Measurements from ENCODE around the gene SGIP1.
"Not testable (repeated sequence)": the region's sequence is repeated elsewhere in the genome, so short reads cannot be mapped to it uniquely, and the experiment has no call there.

SGIP1 gene

DNA sequence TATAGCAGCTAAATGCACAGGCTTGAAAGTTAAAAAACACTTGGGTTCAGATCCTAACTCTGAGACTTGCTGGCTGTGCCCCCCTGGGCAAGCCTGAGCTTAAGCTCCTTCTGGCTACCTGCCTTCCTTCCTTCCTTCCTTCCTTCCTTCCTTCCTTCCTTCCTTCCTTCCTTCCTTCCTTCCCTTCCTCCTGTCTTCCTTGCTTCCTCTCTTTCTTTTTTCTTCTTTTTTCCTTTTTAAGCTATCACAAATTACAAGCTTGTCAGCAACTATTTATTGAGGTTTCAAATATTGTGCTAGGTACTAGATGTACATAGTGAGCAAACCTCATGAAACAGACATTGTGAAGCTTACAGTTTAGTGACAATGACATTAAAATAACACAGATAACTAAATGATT lies 15.1 kb downstream of the SGIP1 start:
- no peak overlapping the region for H3K27ac ChIP-seq
- no peak for DNase-seq (ENCODE audit: low read depth, low spot score)

DNA sequence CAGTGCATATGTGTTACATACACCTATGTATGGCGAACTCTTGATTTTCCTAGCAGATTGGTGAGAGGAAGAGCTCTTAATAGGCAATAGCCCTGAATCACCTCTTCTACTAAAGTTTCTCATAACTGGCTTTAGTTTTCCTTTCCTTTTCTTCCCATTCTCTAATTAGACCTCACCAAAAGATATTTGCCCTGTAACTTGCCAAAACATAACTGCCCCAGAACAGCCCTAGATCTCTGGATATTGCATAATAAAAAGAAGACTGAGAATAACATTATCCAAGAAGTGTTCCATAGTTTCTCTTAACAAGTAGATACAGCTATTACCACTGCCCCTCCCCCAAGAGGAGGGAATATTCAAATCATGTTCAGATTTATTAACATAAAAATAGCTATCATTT lies 16.3 kb downstream of the SGIP1 start:
- no peak for DNase-seq (ENCODE audit: low read depth, low spot score)
- H3K27ac ChIP-seq = no peak overlapping the region

DNA sequence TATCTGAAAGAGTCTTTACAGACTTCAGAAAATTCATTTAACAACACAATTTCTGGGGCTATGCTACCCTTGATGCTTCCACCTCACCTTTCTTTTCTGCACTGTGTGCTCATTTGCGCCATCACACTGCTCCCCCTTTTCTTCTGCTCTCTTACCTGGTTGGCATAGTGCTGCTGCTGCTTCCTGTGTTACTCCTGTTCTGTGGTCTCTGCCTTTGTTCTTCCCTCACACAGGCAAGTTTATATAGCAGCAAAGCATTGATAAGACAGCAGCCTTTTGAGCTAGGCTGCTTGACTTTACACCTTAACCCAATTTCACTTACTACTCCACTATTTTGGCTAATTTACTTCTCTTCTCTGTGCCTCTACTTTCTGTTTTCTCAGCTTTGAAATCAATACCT lies 18.3 kb downstream of the SGIP1 start:
- no peak overlapping the region for H3K27ac ChIP-seq
- no peak for DNase-seq (ENCODE audit: low read depth, low spot score)

DNA sequence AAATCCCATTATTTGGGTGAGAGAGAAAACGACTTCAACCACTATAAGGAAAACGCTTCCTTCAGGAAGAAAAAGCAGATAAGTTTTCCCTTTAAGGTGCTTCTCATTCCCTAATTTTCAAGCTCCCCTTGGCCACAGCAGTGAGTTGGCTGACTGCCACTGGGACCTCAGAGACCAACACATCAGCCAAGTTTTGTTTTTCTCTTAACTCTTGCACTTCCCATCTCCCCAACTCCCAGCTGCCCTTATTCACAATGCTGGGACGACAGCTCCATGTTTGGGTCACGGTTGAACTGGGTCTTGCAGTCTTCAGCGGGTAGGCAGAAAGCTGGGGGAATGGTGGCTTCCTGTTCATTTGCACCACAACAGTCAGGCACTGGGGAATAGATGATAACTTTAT lies 18.9 kb downstream of the SGIP1 start:
- DNase-seq (ENCODE audit: low read depth, low spot score) = no peak
- no peak overlapping the region for H3K27ac ChIP-seq

DNA sequence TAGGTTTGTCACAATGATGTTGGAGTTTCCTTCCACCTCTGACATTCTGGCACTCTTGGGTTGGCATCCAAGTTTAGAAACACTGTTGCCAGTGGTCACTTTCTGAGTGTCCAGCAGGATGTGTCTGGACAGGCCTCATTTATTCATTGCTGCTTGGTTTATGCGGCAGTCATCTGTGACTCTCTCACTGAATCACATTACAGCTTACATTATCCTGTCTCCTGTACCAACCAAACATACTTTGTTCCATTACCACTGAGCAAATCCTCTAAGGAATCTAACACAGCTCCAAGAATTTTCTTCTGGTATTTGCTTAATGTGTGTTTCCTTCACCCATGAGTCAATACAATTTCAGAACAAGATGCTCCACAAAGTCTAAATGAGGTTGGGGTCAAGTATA lies 19.9 kb downstream of the SGIP1 start:
- DNase-seq (ENCODE audit: low read depth, low spot score) = no peak
- H3K27ac ChIP-seq = peak overlapping the region; percentile 41

DNA sequence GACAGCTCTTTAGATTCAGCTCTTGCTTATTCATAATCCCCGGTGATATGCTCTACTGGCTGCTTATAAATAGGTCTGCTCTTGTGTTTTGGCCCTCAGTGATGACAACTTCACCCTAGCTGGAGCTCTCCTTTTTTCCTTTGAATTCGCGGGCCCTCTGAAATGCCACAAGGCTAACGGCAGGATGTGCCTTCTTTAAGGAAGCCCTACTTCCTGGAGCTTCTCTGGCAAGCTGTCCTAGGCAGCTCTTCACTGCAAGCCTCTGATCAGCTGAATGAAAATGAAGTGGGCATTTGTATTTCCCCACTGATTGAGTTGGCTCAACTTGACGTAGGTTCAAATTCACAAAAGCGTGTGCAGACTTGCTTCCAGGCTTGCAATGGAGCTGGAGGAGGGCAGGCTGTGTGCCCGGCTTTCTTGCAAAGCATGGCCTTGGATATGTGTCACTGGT lies 22.2 kb downstream of the SGIP1 start:
- no peak for DNase-seq (ENCODE audit: low read depth, low spot score)
- peak overlapping the region; percentile 23 for H3K27ac ChIP-seq

DNA sequence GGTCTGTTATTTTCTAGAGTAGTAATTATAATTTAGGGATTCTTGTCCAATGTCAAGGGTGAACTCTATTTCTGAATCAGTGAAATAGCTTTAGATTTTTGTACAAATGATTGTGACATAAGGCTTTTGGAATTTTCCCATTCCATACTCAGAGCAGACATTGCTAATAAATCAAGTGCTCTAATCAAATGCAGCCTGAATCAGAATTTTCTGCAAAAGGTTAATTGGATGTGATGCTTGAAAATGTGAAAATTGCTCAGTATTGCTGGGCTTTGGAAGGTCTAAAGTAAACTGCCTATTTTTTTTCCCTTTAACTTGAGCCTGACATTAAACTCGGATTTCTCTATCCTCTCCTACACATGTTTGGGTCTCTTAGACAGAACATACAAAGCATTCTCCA lies 23.2 kb downstream of the SGIP1 start:
- no peak for DNase-seq (ENCODE audit: low read depth, low spot score)
- no peak overlapping the region for H3K27ac ChIP-seq

DNA sequence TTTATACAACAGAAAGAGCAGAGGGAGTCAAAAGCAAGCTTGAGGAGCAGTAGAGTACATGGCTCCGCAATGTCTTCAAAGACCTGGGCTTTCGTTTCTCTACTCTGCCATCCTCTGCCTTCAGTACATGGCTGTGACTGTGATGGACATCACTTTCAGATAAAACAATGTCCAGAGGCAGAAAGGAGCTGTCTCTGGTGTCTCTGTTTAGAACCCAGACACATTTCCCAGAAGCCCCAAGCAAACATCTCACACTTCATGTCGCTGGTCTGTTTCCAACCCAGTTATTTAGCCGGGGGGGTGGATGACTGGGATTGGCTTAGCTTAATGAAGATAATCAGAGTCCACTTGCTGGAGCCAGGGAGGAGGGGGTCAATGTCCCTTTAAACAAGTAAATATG lies 25.6 kb downstream of the SGIP1 start:
- DNase-seq (ENCODE audit: low read depth, low spot score) = no peak
- H3K27ac ChIP-seq = no peak overlapping the region

DNA sequence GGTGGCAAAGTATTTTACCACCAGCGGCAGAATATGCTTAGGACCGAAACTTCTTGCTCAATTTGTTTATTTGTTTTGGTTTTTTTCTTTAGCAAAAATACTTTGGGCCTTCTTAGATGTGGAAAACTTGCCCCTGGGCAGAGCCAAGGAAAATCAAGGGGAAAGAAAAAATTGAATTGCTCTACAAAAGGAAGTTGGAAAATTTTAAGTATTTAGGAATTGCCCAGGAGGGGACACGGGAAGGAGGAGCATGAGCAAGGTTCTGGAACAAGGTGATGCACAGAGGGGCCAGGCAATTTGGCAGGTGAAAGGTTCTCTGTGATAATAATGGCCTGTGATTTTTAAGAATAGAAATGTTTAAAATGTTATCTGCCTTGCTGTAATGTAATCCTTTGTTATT lies 28.6 kb downstream of the SGIP1 start:
- H3K27ac ChIP-seq = peak overlapping the region; percentile 91

DNA sequence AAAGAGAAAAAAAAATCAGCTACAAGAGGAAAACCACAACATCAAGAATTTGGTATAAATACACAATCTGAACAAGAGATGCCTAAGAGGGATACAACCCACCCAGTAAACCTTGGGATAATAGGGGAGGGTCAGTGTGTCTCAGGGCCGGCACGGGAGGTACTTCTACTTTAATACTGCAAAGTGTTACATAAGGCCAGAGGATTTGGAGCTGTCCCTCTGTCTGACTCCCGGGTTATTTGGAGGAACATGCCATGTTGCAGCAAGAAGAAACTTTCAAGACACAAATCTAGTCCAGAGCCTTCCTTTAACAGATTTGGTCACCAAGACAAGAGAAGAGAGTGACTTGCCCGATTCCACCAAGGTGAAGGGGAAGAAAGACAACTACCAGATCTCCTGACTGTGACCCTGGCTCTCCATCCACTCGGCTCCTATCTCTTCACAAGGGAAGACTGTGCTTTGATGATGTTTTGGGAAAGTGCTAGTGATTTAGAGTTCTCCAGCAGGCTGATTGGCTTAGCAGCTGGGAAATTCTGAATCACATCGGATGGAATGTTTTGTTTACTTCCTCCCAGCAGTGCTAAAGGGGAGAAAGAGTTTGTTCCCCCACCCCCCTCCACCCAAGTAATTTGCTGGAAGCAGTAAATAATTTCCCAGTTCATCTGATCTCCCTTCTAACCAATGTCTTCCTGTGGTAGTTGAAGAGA lies 29.3 kb downstream of the SGIP1 start:
- DNase-seq (ENCODE audit: low read depth, low spot score) = no peak
- peak overlapping the region; percentile 91 for H3K27ac ChIP-seq

More for the DNA sequence above, 28.6 kb downstream of the SGIP1 start:
- no peak for DNase-seq (ENCODE audit: low read depth, low spot score)

DNA sequence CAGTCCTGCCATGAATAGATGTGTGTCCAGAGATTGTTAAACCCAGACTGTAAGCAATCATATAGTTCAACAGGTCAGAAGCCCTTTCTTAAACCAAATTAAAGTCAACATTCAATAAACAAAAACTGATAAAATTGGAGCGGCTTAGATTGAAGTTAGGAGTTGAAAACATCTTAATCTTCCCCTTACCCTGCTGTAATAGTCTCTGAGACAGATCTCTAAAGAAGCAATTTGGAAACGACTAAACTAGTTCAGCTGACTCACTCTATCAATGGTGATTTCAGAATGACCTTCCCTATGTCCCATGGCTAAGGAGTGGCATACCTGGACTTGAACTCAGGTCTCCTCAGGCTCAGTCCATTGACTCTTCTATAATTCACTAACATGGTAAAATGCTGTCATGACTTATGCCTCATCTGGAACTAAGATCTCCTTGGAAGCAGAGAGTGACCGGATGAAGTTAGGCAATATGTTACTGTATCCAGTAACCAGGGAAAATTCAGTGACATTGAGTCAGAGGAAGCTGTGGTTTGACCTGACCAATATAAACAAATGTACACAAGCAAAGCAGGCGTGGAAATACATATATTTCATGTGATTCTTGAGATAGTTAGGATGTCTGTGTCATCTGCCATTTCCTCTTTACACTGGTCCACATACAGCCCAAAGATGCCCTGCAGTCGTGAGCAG lies 30.1 kb downstream of the SGIP1 start:
- H3K27ac ChIP-seq = peak overlapping the region; percentile 91
- peak; percentile 84 for DNase-seq (ENCODE audit: low read depth, low spot score)

DNA sequence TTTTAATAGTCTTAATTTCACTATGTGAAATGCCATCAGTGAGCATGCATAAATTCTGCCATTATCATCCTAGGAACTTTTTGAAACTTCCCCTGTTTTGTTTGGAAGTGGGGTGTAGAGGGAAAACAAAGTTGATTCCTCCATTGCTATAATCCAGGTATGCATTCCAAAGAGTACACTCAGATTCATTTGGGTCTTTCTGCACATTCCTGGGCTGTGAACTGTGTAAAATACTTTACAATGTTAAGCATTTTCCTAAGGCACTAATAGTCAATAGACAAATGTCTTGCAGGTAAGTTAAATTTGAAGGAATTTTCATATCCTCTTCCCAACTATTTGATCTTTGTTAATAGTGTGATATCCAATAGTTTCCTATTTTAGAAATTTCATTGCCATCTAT lies 36.2 kb downstream of the SGIP1 start:
- H3K27ac ChIP-seq = peak overlapping the region; percentile 27
- DNase-seq (ENCODE audit: low read depth, low spot score) = no peak

DNA sequence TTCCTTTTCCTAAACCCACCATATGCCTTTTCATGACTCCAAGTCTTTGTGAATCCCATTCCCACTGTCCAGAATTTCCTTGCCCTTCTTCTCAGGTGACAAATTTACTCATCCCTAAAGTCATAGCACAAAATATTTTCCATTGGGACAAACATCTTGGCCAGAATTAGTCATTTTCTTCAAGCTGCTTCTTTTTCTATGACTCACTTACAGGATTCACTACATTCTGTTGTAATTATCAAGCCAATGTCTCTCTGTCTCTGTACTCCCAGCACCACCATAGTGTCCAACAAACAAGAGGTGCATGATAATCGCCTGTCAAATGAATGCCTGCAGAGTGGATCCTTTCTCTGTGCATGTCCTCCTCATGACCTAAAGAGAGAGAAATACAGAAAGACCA lies 37.8 kb downstream of the SGIP1 start:
- DNase-seq (ENCODE audit: low read depth, low spot score) = peak; percentile 26
- peak overlapping the region; percentile 16 for H3K27ac ChIP-seq

DNA sequence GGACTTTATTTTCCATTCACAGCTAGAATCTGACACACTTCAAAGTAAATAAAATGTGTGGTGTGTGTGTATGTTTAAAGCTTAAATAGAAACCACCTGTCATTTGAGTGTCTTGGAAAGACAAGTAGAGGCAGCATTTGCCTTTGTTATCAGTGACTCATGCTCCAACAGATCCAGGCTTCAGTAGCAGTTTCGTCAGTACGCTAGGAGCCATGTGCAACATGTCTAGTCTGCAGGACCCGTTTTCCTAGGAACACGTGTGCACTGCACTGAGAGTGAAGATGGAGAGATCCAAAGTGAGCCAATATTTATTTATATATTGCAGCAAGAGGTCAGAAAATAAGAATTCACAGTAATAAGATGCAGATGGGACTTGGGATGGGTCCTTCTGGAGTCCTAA lies 41.8 kb downstream of the SGIP1 start:
- H3K27ac ChIP-seq = no peak overlapping the region
- peak; percentile 98 for DNase-seq (ENCODE audit: low read depth, low spot score)

DNA sequence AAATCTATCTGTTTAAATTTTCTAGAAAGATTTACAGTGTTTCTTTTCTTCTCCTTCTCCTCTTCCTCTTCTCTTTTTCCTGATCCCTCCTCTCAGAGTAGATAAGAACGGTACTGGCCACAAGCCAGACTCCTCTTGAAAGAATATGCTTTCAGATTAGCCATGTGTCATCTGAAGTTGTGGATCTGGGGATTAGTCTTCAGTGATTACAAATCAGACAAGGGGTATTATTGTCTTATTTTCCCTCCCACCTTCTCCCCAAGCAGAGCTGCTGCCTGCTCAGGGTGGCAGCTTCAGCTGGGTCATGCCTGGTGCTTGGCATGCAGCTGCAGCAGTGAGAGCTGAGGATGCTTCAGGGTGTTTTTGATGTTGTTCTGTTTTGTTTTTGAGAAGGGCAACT lies 42.7 kb downstream of the SGIP1 start:
- H3K27ac ChIP-seq = no peak overlapping the region

DNA sequence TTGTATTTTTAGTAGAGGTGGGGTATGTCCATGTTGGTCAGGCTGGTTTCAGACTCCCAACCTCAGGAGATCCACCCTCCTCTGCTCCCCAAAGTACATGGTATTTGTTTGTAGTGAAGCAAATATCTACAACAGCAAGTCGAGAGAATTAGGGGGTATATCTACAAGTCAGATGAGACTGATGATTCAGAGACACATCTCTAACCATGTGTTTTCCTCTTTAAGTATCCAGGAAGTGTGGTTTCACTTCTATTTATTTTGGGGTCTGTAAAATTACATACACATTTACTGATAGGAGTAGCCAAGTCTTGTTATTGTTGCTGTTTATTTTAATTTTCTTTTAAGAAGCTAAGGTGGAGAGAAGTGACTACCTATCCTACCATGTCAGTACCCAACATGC lies 44.9 kb downstream of the SGIP1 start:
- no peak for DNase-seq (ENCODE audit: low read depth, low spot score)
- no peak overlapping the region for H3K27ac ChIP-seq

More for the DNA sequence above, 42.7 kb downstream of the SGIP1 start:
- no peak for DNase-seq (ENCODE audit: low read depth, low spot score)

DNA sequence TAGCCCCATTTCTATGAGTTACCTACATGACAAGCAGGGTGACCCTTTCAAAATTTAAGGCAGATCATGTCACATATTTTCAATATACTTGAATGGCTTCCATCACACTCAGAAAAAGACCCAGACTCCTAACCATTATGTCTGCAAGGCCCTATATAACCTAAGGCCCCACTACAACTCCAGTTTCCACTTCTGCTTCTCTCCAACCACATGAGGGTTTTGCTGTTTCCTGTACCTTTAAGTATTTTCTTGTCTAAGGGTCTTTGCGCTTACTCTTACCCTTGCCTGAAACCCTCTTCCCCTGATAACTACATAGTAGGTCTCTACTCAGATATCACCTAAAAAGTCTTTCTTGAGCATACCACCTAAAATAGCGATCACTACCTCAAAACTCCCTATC lies 46.1 kb downstream of the SGIP1 start:
- no peak overlapping the region for H3K27ac ChIP-seq
- DNase-seq (ENCODE audit: low read depth, low spot score) = no peak

DNA sequence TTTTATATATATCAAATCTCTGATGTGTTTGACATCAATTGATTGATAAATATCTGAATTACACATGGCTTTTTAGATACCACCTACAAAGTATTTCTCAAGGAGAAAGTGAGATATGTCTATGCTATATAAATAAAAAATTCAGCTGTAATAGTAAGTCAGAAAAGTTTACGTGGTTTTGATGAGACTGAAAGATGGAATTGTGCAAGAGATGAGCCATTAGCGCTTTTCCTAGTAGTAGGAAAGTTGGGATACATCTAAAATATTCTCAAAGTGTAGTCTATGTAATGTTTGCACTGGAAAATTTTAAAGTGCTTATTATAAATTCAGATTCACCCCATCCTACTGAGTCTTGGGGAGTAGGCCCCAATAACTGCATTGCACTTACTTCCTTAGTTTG lies 49.1 kb downstream of the SGIP1 start:
- no peak overlapping the region for H3K27ac ChIP-seq
- DNase-seq (ENCODE audit: low read depth, low spot score) = no peak

DNA sequence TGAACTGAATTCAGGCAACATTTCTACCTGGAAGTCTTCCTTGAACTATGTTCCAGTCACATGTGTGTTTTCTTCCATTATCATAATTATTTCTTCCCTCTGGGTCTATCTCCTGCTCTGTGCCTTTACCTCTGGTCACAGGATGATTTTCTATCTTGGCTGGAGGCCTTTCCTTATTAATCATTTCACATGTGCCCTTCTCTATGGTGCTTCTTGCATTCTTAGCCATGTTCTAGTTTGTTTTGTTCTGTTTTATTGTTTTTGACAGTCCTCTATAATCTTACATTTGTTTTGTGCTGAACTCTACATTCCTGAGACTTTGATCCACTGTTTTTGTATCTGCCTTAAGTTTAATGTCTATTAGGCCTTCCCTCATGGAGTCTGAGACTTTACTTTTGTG lies 51.0 kb downstream of the SGIP1 start:
- H3K27ac ChIP-seq = no peak overlapping the region
- DNase-seq (ENCODE audit: low read depth, low spot score) = no peak

DNA sequence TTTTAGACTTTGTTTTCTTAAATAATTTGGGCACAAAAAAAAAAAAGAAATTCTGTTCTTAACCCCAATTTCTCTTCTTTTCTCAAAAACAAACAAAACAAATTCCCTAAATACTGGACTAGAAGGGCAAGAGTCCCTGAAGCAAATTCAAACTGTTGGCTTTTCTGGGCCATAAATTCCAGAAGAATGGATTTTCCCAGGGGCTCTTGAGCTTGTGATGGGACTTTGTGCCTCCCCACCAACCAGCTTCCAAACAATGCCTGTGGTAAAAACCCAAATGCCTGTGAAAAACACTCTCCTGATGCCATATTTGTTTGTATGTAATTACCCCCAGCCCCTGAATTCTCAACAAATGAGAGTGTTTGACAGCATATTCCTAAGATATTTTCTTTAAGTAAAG lies 55.4 kb downstream of the SGIP1 start:
- no peak overlapping the region for H3K27ac ChIP-seq

DNA sequence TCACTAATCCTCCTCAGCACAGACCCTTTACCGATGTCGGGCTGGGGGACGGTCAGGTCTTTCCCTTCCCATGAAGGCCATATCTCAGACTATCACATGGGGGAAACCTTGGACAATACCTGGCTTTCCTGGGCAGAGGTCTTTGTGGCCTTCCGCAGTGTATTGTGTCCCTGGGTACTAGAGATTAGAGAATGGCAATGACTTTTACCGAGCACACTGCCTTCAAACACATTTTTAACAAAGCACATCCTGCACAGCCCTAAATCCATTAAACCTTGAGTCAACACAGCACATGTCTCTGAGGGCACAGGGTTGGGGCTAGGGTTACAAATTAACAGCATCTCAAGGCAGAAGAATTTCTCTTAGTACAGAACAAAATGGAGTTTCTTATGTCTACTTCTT lies 58.2 kb downstream of the SGIP1 start:
- not testable (repeated sequence) for DNase-seq (ENCODE audit: low read depth, low spot score); H3K27ac ChIP-seq

More for the DNA sequence above, 55.4 kb downstream of the SGIP1 start:
- no peak for DNase-seq (ENCODE audit: low read depth, low spot score)

DNA sequence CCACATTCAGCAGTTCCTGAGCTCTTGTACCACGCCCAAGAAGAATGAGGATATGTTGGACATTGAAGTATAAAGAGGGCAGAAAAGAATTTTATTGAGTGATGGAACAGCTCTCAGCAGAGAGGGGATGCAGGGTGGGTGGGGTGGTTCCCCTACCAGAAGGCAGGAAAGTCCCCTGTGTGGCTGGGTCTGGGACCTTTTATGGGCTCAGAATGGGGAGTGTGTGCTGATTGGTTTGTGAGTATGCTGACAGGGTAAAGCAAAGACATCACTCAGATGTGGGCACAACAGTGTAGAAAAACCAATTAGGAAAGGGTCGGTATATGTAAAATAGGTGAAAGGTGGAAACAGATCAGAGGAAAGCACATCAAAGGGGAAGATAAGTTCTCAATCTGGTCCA lies 62.2 kb downstream of the SGIP1 start:
- no peak for DNase-seq (ENCODE audit: low read depth, low spot score)
- no peak overlapping the region for H3K27ac ChIP-seq
